ENCODE results near the gene LANCL2.

Gene LANCL2

DNA sequence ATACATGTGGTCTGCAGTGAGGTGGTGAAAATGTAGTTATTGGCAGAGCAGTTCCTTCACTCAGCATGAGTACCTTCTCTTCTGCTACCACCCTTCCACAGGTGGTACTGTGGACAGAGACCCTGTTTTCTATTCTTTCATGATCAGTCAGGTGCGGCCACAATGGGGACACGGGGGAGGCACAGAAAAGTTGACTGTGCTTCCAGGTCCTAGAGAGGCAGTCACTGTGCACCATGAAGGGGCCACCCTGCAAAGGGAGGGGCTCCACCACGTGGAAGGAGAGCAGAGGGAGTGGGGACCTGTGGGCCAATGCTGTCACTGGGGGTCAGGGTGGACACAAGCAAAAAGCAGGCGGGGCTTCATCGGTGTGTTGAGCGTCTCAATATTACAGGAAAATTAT, 3.6 kb upstream of the LANCL2 start:
- DNase-seq (ENCODE audit: low read depth in 3 of 3, low spot score in 1 of 3), result no peak

GRCh38 chr7:55362927-55363326, 2.2 kb upstream of the LANCL2 start:
- DNase-seq (ENCODE audit: low read depth in 3 of 3, low spot score in 1 of 3), result no peak

- DNase-seq (ENCODE audit: low read depth in 3 of 3, low spot score in 1 of 3), result no peak
Measured at GRCh38 chr7:55363386-55364170, 1.6 kb upstream of the LANCL2 start.

GRCh38 chr7:55365675-55366460, 731 bp downstream of the LANCL2 start:
- DNase-seq (ENCODE audit: low read depth in 3 of 3, low spot score in 1 of 3), result peak; percentile 85 to 92 (median 89)

DNA sequence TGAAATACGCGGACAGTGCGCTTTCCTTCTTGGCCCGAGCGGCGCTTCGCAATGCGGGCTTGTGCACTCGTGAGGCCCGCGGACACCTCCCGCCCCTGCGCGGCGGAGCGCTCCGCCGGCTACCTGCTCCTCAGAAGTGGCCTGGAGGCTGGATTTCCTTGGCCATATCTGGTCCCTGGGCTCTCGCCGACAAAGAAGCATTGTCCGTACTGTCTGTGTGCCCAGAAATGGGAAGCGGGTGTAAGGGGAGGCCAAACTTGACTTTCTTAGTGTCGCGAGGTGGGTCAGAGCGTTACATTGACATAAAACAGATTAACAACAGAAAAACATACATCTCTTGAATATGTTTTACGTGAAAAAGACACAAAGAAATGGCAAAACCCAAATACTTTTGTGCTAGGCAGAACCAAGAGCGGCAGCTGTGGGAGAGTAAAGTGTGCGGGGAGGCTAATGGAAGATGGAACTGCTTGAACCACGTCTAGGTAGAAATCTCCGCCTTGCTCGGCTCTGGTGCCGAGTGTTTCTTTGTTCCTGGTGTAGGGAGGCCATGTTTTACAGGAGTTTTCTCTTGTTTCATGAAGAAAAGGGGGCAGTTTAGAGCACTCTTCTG, 1.4 kb downstream of the LANCL2 start:
- no peak for DNase-seq (ENCODE audit: low read depth in 3 of 3, low spot score in 1 of 3)

GRCh38 chr7:55367283-55367840, 2.2 kb downstream of the LANCL2 start:
- DNase-seq (ENCODE audit: low read depth in 3 of 3, low spot score in 1 of 3), result no peak

DNA sequence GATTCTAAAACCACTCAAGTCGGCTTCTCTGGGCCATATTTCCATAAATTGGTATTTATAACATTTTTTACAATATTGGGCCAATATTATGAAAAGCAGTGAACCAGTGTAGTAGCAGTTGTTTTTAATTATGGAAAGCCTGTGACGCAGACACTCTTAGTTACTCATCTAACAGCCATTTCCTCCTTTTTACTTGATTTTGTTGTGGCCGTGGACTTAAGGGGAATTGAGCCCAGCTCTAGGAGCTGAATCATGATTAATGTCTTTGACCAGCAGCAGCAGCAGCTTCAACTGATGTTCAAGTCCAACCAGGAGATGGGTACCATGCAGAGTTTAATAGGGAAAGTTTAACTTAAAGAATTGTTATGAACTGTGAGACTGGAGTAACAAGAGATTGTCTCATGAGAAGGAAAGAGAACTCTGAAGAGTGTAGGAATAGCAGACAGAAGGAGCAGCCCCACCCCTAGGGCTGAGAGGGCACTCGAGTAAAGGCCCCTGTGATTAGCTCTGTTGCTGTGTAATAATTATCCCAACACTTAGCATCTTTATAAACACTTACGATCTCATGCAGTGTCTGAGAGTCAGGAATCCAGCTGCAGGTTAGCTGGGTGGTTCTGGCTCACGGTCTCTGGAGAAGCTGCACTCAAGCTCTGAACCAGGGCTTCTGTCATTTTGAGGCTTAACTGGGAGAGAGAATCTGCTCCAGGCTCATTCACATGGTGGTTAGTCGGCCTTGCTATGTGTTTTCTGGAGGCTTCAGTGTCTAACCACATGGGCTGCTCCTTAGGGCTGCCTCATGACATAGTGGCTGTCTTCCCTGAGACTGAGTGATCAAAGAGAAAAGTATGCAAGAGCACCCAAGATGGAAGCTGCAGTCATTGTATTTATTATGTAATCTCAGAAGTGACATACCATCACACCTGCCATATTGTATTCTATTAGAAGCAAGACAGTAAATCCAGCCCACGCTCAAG, 4.6 kb downstream of the LANCL2 start:
- DNase-seq (ENCODE audit: low read depth in 3 of 3, low spot score in 1 of 3), result no peak

DNA sequence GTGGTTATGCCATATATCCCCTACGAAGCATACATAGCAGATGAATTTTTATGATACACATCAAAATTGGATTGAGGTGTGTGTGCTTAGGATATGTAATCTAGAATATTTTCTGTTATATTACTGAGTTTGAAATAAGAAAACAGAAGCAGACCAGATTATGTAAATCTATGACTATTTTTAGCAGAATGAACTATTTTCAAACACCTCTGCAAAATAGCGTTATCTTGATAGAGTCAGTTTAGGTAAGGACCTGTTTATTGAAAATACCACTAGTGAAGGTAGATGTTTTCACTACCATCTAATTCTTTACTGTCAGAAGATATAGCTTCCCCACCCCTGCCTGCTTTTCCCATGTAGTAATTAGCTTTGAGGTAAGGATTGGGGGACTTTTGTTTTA, 9.1 kb downstream of the LANCL2 start:
- DNase-seq (ENCODE audit: low read depth in 3 of 3, low spot score in 1 of 3), result no peak

DNA sequence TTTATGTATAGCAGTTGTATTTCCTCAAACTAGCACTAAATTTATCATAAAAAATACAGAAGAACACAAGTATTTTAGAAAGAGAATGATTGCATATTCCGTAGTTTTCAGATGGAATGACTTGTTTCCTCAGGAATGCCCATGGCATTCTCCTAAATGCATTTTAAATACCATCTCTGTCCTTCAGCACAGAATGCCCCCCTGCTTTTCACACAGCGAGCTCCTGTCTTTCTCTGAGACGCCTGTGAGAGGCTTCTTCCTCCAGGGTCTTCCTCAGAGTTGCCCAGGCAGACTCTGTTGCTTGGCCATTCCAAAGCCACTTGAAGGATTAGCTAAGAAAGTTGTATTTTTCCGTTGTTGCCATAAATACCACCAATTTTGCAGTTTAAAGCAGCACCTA, 10.1 kb downstream of the LANCL2 start:
- DNase-seq (ENCODE audit: low read depth in 3 of 3, low spot score in 1 of 3), result no peak

- DNase-seq (ENCODE audit: low read depth in 3 of 3, low spot score in 1 of 3), result no peak
Measured at GRCh38 chr7:55377162-55377817, 12.2 kb downstream of the LANCL2 start.

DNA sequence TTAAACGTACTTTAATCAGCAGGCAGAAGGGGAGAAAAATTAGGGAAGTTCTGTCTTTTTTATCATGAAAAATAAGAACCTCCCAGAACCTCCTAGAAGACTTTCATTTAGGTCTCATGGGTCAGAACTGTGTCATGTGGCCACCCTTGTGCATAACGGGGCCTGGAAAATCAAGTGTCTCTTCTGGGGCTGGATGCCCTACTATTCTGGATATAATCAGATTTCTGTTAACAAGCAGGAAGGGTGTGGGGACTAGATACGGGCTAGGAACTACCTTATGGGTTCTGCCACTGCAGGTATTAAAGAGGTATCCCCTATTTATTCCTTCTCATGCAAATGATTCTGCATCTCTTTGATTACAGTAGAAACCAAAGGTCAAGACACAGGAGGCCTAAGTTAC, 14.1 kb downstream of the LANCL2 start:
- DNase-seq (ENCODE audit: low read depth in 3 of 3, low spot score in 1 of 3), result no peak

GRCh38 chr7:55381189-55381588, 16.1 kb downstream of the LANCL2 start:
- DNase-seq (ENCODE audit: low read depth in 3 of 3, low spot score in 1 of 3), result no peak

- DNase-seq (ENCODE audit: low read depth in 3 of 3, low spot score in 1 of 3), result no peak
Measured at GRCh38 chr7:55381696-55382095, 16.6 kb downstream of the LANCL2 start.

GRCh38 chr7:55382251-55382650, 17.1 kb downstream of the LANCL2 start:
- no peak for DNase-seq (ENCODE audit: low read depth in 3 of 3, low spot score in 1 of 3)

DNA sequence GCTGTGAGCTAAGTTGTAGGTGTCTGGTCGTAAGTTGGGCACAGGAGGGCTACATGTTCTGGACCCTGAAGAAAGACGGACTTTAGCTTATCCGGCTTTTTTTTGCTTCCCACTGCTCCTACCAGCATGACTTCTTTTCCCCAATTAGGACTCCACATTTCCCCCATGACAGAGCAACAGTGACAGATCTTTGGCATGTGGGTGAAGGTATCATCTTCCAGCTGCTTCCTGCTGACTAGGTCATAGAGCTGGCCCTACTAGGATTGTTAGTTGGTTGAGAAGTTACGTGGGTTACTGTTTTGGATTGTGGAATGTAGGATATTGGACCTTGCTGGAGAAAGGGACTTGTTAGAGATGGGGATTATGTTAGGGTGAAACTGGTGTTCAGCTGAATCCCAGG, 21.4 kb downstream of the LANCL2 start:
- no peak for DNase-seq (ENCODE audit: low read depth in 3 of 3, low spot score in 1 of 3)

DNA sequence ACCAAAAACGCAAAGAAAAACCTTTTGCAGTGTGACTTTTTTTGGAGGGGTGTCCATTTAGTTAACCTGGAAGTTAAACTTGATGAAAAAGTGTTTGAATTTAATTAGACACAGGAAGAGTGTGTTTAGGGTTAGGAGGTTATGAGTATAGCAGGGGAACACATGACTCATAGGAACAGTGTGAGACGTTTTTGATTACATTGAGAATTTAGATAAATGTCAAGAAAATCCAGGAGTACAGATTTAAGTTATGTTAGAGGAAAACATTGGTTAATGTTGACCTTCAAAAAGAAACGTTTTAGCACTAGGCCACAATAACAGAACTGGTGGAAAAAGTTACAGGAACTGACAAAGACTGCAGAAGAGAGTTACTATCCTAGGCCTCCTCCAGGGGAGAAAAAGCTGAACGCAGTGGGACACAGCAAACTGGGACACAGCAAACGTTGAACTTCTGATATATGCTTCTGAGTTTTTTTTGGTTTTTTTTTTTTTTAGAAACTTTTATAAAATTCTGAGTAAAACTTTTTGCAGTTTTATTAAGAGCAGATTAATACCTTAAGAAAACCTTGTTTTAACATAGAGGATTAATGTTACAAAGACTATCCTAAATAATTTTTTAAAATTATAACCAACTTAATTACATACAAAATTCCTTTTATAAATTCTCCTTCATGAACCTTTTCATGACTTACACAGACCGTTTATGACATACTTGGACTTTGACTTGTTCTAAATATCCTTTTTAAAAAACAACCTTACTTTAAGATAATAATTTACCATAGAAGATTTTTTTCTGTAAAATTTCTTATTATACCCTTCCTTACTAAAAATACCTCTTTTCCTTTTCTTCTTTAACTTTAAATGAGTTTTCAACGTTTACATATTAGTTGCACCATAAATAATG, 22.2 kb downstream of the LANCL2 start:
- DNase-seq (ENCODE audit: low read depth in 3 of 3, low spot score in 1 of 3), result no peak

GRCh38 chr7:55396233-55396785, 31.2 kb downstream of the LANCL2 start:
- no peak for DNase-seq (ENCODE audit: low read depth in 3 of 3, low spot score in 1 of 3)

- DNase-seq (ENCODE audit: low read depth in 3 of 3, low spot score in 1 of 3), result no peak
Measured at GRCh38 chr7:55397617-55398016, 32.5 kb downstream of the LANCL2 start.

DNA sequence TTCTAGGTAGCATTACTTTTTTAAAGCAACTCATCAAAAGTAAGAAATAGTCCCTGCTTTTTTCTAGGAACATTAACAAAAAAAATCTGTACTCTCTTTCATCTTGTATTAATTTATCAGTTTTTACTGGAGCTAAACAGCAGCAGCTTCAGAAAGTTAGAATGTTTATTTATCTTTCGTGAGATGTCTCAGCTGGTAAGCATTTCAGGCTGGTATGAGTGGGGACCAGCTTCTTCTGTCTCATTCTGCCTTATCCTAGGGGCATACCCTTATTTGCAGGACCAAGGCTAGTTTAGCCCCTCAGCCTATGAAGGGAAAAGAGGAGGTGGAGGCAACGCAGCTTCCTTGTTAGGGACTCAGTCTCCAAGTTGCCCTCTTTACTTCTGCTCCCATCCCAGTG, 35.1 kb downstream of the LANCL2 start:
- no peak for DNase-seq (ENCODE audit: low read depth in 3 of 3, low spot score in 1 of 3)

All from stimulated activated CD4-positive, alpha-beta T cell treated with anti-CD3 and anti-CD28 coated beads, TNF-alpha, amount 100 ng/mL, for 1 hour (primary cell).